Panc1 (cell line): ENCODE results near the gene STK32C. TPM values are rescaled to one million over a fixed set of nuclear protein-coding genes. Genes with fewer than 3 reads are reported as not detected.

ENCODE experiments used
- ATAC-seq: fragments of 200-7000 bp; cut with Tn5 transposase; 2 replicates; pipeline ENCODE4 v1.9.1; 2020; ENCODE audit warnings: mild to moderate bottlenecking, moderate library complexity
- BruUV-seq: library from RNA; stranded (reverse); fragments of 400-500 nt; replicated peaks from 2 replicates; lab custom pipeline; 2021; lab: Mats Ljungman, UMichigan
- CTCF ChIA-PET: fragments of 300-600 bp; sonication (Branson Sonifier 250); formaldehyde crosslinking; loops from one replicate; lab custom pipeline; 2022; ENCODE audit warnings: antibody characterized with exemption; lab: Charles Lee
- POLR2A ChIA-PET: fragments of 300-600 bp; sonication (Branson Sonifier 250); formaldehyde crosslinking; loops from one replicate; lab custom pipeline; 2022; ENCODE audit warnings: antibody characterized with exemption; lab: Charles Lee
- DNase-seq: peaks from one replicate; pipeline ENCODE4 v3.0.0-alpha.2; 2010; ENCODE audit warnings: low read depth, low spot score
- H3K27ac ChIP-seq: 2 replicates; pipeline ENCODE4 v1.5.1; 2011; ENCODE audit warnings: mild to moderate bottlenecking, low read length, inconsistent platforms
- H3K27me3 ChIP-seq: fragments of 200-500 bp; sonication (Bioruptor generic); 2 replicates; pipeline ENCODE4 v1.6.0; 2014; ENCODE audit warnings: low read length, inconsistent platforms; ENCODE audit not compliant: control insufficient read depth, insufficient read depth
- H3K36me3 ChIP-seq: fragments of 200-500 bp; sonication (Bioruptor generic); 2 replicates; pipeline ENCODE4 v1.5.1; 2014; ENCODE audit warnings: inconsistent platforms, mild to moderate bottlenecking, low read length, moderate library complexity; ENCODE audit not compliant: control insufficient read depth, insufficient read depth
- H3K4me1 ChIP-seq: 2 replicates; pipeline ENCODE4 v1.5.1; 2011; ENCODE audit warnings: inconsistent platforms, mild to moderate bottlenecking, low read length, moderate library complexity; ENCODE audit not compliant: control insufficient read depth, insufficient read depth
- H3K4me3 ChIP-seq, 2 experiments: 2 replicates each; pipeline ENCODE4 v1.5.1; 2011 to 2012; ENCODE audit warnings: low read depth in 2 of 2, low read length in 2 of 2, mild to moderate bottlenecking in 2 of 2, inconsistent platforms in 1 of 2, moderate library complexity in 1 of 2
- H3K9me3 ChIP-seq: fragments of 200-500 bp; sonication (Bioruptor generic); 2 replicates; pipeline ENCODE4 v1.5.1; 2014; ENCODE audit warnings: low read depth, mild to moderate bottlenecking, inconsistent platforms, low read length, moderate library complexity; ENCODE audit not compliant: control insufficient read depth, insufficient read depth
- POLR2AphosphoS5 ChIP-seq: IDR thresholded peaks from 2 replicates; pipeline ENCODE4 v1.6.1; 2012; ENCODE audit warnings: mild to moderate bottlenecking, low read depth, low read length, moderate library complexity
- SIN3A ChIP-seq: IDR thresholded peaks from 2 replicates; pipeline ENCODE4 v1.6.1; 2012; ENCODE audit warnings: low read depth, mild to moderate bottlenecking, low read length, moderate library complexity, borderline replicate concordance; ENCODE audit not compliant: insufficient read depth
- TCF7L2 ChIP-seq: IDR thresholded peaks from 2 replicates; pipeline ENCODE4 v1.6.1; 2011; ENCODE audit warnings: mild to moderate bottlenecking, low read depth, low read length, inconsistent platforms
- in situ Hi-C: cut with HindIII; loops from 2 replicates; pipeline ENCODE4 v1.10.0; 2016; ENCODE audit warnings: low sequenced_read_pairs, low pct_unique_long_range_greater_than_20kb
- intact Hi-C: fragments of 100-400 bp; cut with micrococcal nuclease; formaldehyde crosslinking; loops from one replicate; pipeline ENCODE4 v1.10.0; 2022; ENCODE audit not compliant: unreplicated experiment
- total RNA-seq: library from RNA; stranded (reverse); gene quantifications from one replicate; pipeline ENCODE4 v1.2.1, GENCODE V29; 2021; ENCODE audit not compliant: unreplicated experiment
- TF ChIP-seq, protein P1 (sequence below), 2 experiments: IDR thresholded peaks; 2 replicates each; pipeline ENCODE4 v1.6.1; 2011 to 2012; ENCODE audit warnings: low read depth in 2 of 2, control low read depth in 1 of 2, low read length in 1 of 2, mild to moderate bottlenecking in 1 of 2, moderate library complexity in 1 of 2; ENCODE audit not compliant: insufficient read depth in 1 of 2
- TF ChIP-seq, protein P2 (sequence below): fragments of 450-650 bp; IDR thresholded peaks from 2 replicates; pipeline ENCODE4 v1.5.1; 2017; ENCODE audit warnings: mild to moderate bottlenecking

Gene STK32C
- total RNA-seq, 1 experiment from 2014 or later: 53.7 TPM

- POLR2A ChIA-PET: no interaction called here
Observed at GRCh38 chr10:132253092-132253687, 54.6 kb downstream of the STK32C start.

DNA sequence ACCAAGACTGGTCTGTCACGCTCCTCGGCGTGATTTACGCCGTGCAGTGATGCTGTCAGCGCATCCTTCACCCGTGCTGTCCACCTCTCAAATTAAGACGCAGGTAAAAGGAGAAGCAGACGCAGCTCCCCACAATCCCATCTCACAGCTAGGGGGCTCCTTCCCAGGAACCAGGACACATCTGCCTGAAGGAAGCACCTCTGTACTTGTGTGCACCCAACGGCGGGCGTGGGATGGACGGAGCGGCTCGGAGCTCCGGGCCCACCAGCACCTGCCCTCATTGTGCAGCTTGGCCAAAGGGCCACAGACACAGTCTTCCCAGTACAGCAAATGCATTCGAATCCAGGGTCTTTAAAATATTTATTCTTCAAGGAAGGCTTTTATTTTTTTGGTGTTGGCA lies 55.3 kb downstream of the STK32C start:
- TF ChIP-seq SIN3A (no peak), TCF7L2 (no peak), POLR2AphosphoS5 (no peak)
- TF ChIP-seq, protein P1, sequence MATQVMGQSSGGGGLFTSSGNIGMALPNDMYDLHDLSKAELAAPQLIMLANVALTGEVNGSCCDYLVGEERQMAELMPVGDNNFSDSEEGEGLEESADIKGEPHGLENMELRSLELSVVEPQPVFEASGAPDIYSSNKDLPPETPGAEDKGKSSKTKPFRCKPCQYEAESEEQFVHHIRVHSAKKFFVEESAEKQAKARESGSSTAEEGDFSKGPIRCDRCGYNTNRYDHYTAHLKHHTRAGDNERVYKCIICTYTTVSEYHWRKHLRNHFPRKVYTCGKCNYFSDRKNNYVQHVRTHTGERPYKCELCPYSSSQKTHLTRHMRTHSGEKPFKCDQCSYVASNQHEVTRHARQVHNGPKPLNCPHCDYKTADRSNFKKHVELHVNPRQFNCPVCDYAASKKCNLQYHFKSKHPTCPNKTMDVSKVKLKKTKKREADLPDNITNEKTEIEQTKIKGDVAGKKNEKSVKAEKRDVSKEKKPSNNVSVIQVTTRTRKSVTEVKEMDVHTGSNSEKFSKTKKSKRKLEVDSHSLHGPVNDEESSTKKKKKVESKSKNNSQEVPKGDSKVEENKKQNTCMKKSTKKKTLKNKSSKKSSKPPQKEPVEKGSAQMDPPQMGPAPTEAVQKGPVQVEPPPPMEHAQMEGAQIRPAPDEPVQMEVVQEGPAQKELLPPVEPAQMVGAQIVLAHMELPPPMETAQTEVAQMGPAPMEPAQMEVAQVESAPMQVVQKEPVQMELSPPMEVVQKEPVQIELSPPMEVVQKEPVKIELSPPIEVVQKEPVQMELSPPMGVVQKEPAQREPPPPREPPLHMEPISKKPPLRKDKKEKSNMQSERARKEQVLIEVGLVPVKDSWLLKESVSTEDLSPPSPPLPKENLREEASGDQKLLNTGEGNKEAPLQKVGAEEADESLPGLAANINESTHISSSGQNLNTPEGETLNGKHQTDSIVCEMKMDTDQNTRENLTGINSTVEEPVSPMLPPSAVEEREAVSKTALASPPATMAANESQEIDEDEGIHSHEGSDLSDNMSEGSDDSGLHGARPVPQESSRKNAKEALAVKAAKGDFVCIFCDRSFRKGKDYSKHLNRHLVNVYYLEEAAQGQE (IDR thresholded peaks at IDR 0.05; ENCODE audit: insufficient read depth in 1 of 2, low read depth in 2 of 2, low read length in 1 of 2): no peak
- TF ChIP-seq, protein P2, sequence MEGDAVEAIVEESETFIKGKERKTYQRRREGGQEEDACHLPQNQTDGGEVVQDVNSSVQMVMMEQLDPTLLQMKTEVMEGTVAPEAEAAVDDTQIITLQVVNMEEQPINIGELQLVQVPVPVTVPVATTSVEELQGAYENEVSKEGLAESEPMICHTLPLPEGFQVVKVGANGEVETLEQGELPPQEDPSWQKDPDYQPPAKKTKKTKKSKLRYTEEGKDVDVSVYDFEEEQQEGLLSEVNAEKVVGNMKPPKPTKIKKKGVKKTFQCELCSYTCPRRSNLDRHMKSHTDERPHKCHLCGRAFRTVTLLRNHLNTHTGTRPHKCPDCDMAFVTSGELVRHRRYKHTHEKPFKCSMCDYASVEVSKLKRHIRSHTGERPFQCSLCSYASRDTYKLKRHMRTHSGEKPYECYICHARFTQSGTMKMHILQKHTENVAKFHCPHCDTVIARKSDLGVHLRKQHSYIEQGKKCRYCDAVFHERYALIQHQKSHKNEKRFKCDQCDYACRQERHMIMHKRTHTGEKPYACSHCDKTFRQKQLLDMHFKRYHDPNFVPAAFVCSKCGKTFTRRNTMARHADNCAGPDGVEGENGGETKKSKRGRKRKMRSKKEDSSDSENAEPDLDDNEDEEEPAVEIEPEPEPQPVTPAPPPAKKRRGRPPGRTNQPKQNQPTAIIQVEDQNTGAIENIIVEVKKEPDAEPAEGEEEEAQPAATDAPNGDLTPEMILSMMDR: no peak
- no TSS peak for BruUV-seq
- ATAC-seq: no peak
- no peaks in the 10 kb centered on the region for H3K27me3 ChIP-seq
- no peak overlapping the region for H3K27ac ChIP-seq
- intact Hi-C loops: no loop called here
- H3K36me3 ChIP-seq: no peaks in the 10 kb centered on the region
- ChIA-PET POLR2A (no interaction called here), CTCF (no interaction called here)
- no peak for DNase-seq
- H3K4me3 ChIP-seq: no peak overlapping the region
- in situ Hi-C loops: no loop called here
- H3K9me3 ChIP-seq: no peaks in the 10 kb centered on the region
- peaks cover 4% of the 10 kb centered on the region; the same call in 1 of the 2 replicates for H3K4me1 ChIP-seq

More at GRCh38 chr10:132253092-132253687, 54.6 kb downstream of the STK32C start:
- H3K4me1 ChIP-seq: peaks cover 4% of the 10 kb centered on the region; the same call in 1 of the 2 replicates
- in situ Hi-C loops (no loop called here), intact Hi-C loops (no loop called here)
- no TSS peak for BruUV-seq
- H3K4me3 ChIP-seq: no peak overlapping the region
- ATAC-seq (no peak), DNase-seq (no peak)
- no peak overlapping the region for H3K27ac ChIP-seq
- no peaks in the 10 kb centered on the region for H3K9me3 ChIP-seq
- TF ChIP-seq POLR2AphosphoS5 (no peak), SIN3A (no peak), TCF7L2 (no peak)
- TF ChIP-seq, protein P1 (IDR thresholded peaks at IDR 0.05; ENCODE audit: insufficient read depth in 1 of 2, low read depth in 2 of 2, low read length in 1 of 2): no peak
- TF ChIP-seq, protein P2: no peak
- CTCF ChIA-PET: interaction anchor here (0.6 to 0.7 kb wide), 2 partner anchors 10 to 106 kb away, joined by 3 to 4 read pairs; no protein-coding TSS in a partner anchor
- H3K36me3 ChIP-seq: no peaks in the 10 kb centered on the region
- no peaks in the 10 kb centered on the region for H3K27me3 ChIP-seq
